Keratinocyte (primary cell): ENCODE measurements around the gene JMJD1C. TPM values are rescaled to one million over a fixed set of nuclear protein-coding genes. Genes with fewer than 3 reads are reported as not detected.

ENCODE experiments used
- DNase-seq: peaks from one replicate; pipeline ENCODE4 v3.0.0-alpha.2; 2011; ENCODE audit warnings: low read depth, missing footprints, low spot score
- FAIRE-seq: peaks from 2 replicates; lab custom pipeline; 2011; peaks lifted over from hg19 to GRCh38; lab: Jason Lieb, UNC
- H2AFZ ChIP-seq: 2 replicates; pipeline ENCODE4 v1.6.0; 2012; ENCODE audit warnings: low read length, control low read depth, inconsistent platforms; ENCODE audit not compliant: control insufficient read depth
- H3K27ac ChIP-seq: 2 replicates; pipeline ENCODE4 v1.5.1; 2011; ENCODE audit warnings: low read length; ENCODE audit not compliant: control insufficient read depth, insufficient read depth
- H3K27me3 ChIP-seq: 3 replicates; pipeline ENCODE4 v1.6.0; 2011; ENCODE audit warnings: low read length; ENCODE audit not compliant: control insufficient read depth, insufficient read depth; ENCODE audit errors: extremely low read depth
- H3K36me3 ChIP-seq, 2 experiments: 2 replicates in 1 of 2; 3 replicates in 1 of 2; pipeline ENCODE4 v1.5.1; 2011; ENCODE audit warnings: low read length in 2 of 2, mild to moderate bottlenecking in 1 of 2; ENCODE audit not compliant: control insufficient read depth in 2 of 2, insufficient read depth in 2 of 2; ENCODE audit errors: extremely low read depth in 1 of 2
- H3K4me1 ChIP-seq: 3 replicates; pipeline ENCODE4 v1.5.1; 2011; ENCODE audit warnings: low read length; ENCODE audit not compliant: control insufficient read depth, insufficient read depth; ENCODE audit errors: extremely low read depth
- H3K4me2 ChIP-seq: 3 replicates; pipeline ENCODE4 v1.6.0; 2011; ENCODE audit warnings: low read depth, low read length; ENCODE audit not compliant: control insufficient read depth, insufficient read depth; ENCODE audit errors: extremely low read depth
- H3K4me3 ChIP-seq, 3 experiments: fragments of 200-600 bp in 1 of 3; sonication (generic) in 1 of 3; 2 replicates in 2 of 3; 3 replicates in 1 of 3; pipeline ENCODE4 v1.5.1; 2011 to 2016; ENCODE audit warnings: low read length in 3 of 3, mild to moderate bottlenecking in 3 of 3, control low read depth in 2 of 3, inconsistent platforms in 1 of 3, low read depth in 1 of 3, mixed read lengths in 1 of 3, mixed run types in 1 of 3, moderate library complexity in 1 of 3; ENCODE audit not compliant: control insufficient read depth in 2 of 3, insufficient read depth in 2 of 3; ENCODE audit errors: extremely low read depth in 1 of 3
- H3K79me2 ChIP-seq: 2 replicates; pipeline ENCODE4 v1.6.0; 2012; ENCODE audit warnings: low read length; ENCODE audit not compliant: control insufficient read depth, insufficient read depth
- H3K9ac ChIP-seq: 3 replicates; pipeline ENCODE4 v1.6.0; 2011; ENCODE audit warnings: low read length; ENCODE audit not compliant: control insufficient read depth, insufficient read depth; ENCODE audit errors: extremely low read depth
- H3K9me1 ChIP-seq: 3 replicates; pipeline ENCODE4 v1.6.0; 2011; ENCODE audit warnings: low read length; ENCODE audit not compliant: control insufficient read depth, insufficient read depth; ENCODE audit errors: extremely low read depth
- H3K9me3 ChIP-seq: 2 replicates; pipeline ENCODE4 v1.5.1; 2012; ENCODE audit warnings: low read depth, low read length; ENCODE audit not compliant: control insufficient read depth
- H4K20me1 ChIP-seq: 3 replicates; pipeline ENCODE4 v1.6.0; 2011; ENCODE audit warnings: low read length; ENCODE audit not compliant: control insufficient read depth, insufficient read depth; ENCODE audit errors: extremely low read depth
- EZH2 ChIP-seq: IDR thresholded peaks from one replicate; pipeline ENCODE4 v1.6.1; 2012; ENCODE audit warnings: inconsistent platforms, mild to moderate bottlenecking, low read length, moderate library complexity
- dilution Hi-C: fragments of 300-500 bp; cut with MboI; formaldehyde crosslinking; loops from one replicate; pipeline ENCODE4 v1.7.0; 2020; ENCODE audit warnings: low sequenced_read_pairs; ENCODE audit not compliant: extremely low pct_ligation_motif_present
- polyA plus RNA-seq, 5 experiments: library from polyadenylated mRNA; depleted of rRNA in 3 of 5; stranded (reverse) in 3 of 5; stranded (forward) in 1 of 5; unstranded in 1 of 5; fragments of >200 nt; gene quantifications; 1 replicate in 1 of 5; 2 replicates in 3 of 5; 3 replicates in 1 of 5; pipeline versions ENCODE4 v1.2.1 to v1.2.3, GENCODE V29; 2011 to 2012; ENCODE audit warnings: missing spikeins in 2 of 5, low read depth in 1 of 5, low replicate concordance in 1 of 5
- TF ChIP-seq, protein P1 (sequence below), 3 experiments: IDR thresholded peaks in 1 of 3; conservative IDR thresholded peaks in 1 of 3; optimal IDR thresholded peaks in 1 of 3; 2 replicates in 2 of 3; 3 replicates in 1 of 3; pipeline versions ENCODE3 to v1.5.1; 2011; ENCODE audit warnings: low read length in 3 of 3, mild to moderate bottlenecking in 3 of 3, moderate library complexity in 2 of 3, control low read depth in 1 of 3, inconsistent platforms in 1 of 3; ENCODE audit not compliant: insufficient read depth in 2 of 3; ENCODE audit errors: extremely low read depth in 1 of 3

The JMJD1C gene
- polyA plus RNA-seq, 1 donor (not counting 4 experiments of a cell fraction or from before 2014, with no cell fraction given) = 38.2 TPM

DNA sequence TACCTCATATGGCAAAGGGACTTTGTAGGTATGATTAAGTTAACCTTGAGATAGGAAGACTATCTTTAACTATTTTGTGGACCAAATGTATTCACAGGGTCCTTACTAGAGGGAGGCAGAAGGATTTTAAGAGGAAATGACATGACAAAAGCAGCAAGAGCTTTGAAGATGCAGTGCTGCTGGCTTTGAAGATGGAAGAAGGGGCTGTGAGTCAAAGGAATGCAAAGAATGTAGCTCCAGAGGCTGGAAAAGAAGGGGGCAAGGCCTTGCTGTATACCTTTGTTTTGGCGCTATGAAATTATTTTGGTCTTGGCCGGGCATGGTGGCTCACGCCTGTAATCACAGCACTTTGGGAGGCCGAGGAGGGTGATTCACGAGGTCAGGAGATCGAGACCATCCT lies 335.9 kb downstream of the JMJD1C start:
- TF ChIP-seq, protein P1, sequence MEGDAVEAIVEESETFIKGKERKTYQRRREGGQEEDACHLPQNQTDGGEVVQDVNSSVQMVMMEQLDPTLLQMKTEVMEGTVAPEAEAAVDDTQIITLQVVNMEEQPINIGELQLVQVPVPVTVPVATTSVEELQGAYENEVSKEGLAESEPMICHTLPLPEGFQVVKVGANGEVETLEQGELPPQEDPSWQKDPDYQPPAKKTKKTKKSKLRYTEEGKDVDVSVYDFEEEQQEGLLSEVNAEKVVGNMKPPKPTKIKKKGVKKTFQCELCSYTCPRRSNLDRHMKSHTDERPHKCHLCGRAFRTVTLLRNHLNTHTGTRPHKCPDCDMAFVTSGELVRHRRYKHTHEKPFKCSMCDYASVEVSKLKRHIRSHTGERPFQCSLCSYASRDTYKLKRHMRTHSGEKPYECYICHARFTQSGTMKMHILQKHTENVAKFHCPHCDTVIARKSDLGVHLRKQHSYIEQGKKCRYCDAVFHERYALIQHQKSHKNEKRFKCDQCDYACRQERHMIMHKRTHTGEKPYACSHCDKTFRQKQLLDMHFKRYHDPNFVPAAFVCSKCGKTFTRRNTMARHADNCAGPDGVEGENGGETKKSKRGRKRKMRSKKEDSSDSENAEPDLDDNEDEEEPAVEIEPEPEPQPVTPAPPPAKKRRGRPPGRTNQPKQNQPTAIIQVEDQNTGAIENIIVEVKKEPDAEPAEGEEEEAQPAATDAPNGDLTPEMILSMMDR (optimal IDR thresholded peaks at IDR 0.05 in 1 of 3, IDR thresholded peaks at IDR 0.05 in 1 of 3, conservative IDR thresholded peaks at IDR 0.05 in 1 of 3; ENCODE audit: extremely low read depth in 1 of 3, insufficient read depth in 2 of 3, low read length in 3 of 3) = no peak
- no peak for TF ChIP-seq EZH2
- Histone ChIP-seq H3K36me3 (no peaks in the 10 kb centered on the region), H3K27me3 (no peaks in the 10 kb centered on the region), H2AFZ (no peak overlapping the region), H3K4me2 (no peak overlapping the region), H3K9me3 (no peaks in the 10 kb centered on the region), H3K4me3 (no peak overlapping the region), H3K9me1 (no peaks in the 10 kb centered on the region), H3K27ac (no peak overlapping the region), H4K20me1 (no peaks in the 10 kb centered on the region), H3K4me1 (peaks cover under 1% of the 10 kb centered on the region), H3K79me2 (peaks cover 16% of the 10 kb centered on the region), H3K9ac (no peak overlapping the region)
- dilution Hi-C loops = no loop called here
- FAIRE-seq (no peak), DNase-seq (no peak)

DNA sequence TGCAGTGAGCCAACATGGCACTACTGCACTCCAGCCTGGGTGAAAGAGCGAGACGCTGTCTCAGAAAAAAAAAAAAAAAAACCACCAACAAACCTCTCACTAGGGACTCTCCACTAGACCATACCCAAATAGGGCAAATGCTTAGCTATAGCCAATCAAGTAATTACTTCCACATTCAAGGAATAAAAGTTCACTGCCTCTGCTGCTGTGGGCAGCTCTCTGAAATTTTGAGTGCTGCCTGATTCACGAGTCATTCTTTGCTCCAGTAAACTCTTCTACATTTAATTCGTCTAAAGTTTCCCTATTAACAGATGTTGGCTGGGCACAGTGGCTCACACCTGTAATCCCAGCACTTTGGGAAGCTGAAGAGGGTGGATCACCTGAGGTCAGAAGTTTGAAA lies 337.3 kb downstream of the JMJD1C start:
- Histone ChIP-seq H3K36me3 (no peaks in the 10 kb centered on the region), H3K9me3 (no peaks in the 10 kb centered on the region), H2AFZ (no peak overlapping the region), H3K27me3 (no peaks in the 10 kb centered on the region), H3K4me1 (no peaks in the 10 kb centered on the region), H3K4me2 (no peak overlapping the region), H3K4me3 (no peak overlapping the region), H3K9me1 (no peaks in the 10 kb centered on the region), H3K79me2 (peaks cover 2% of the 10 kb centered on the region), H3K27ac (no peak overlapping the region), H3K9ac (no peak overlapping the region), H4K20me1 (no peaks in the 10 kb centered on the region)
- DNase-seq (no peak), FAIRE-seq (no peak)
- TF ChIP-seq EZH2 = no peak
- TF ChIP-seq, protein P1 (optimal IDR thresholded peaks at IDR 0.05 in 1 of 3, IDR thresholded peaks at IDR 0.05 in 1 of 3, conservative IDR thresholded peaks at IDR 0.05 in 1 of 3; ENCODE audit: extremely low read depth in 1 of 3, insufficient read depth in 2 of 3, low read length in 3 of 3) = no peak
- dilution Hi-C loops = no loop called here
